Thyroid gland (tissue), 4 donors: ENCODE data around the gene EGLN2. TPM values are rescaled to one million over a fixed set of nuclear protein-coding genes. Genes with fewer than 3 reads are reported as not detected.

ENCODE experiments used
- DNase-seq, 2 donors: peaks; one replicate each; pipeline ENCODE4 v3.0.0-alpha.2; 2019
- H3K27ac ChIP-seq, 3 donors: fragments of 200-600 bp; sonication (generic); 1 replicate in 2 of 3; 2 replicates in 1 of 3; pipeline ENCODE4 v1.5.1; 2016 to 2019; ENCODE audit warnings: mild to moderate bottlenecking in 1 of 3, moderate library complexity in 1 of 3
- H3K27me3 ChIP-seq: fragments of 200-600 bp; sonication (generic); one replicate; pipeline ENCODE4 v1.5.1; 2019
- H3K36me3 ChIP-seq, 2 donors: fragments of 200-600 bp; sonication (generic); one replicate each; pipeline ENCODE4 v1.5.1; 2016 to 2019
- H3K4me1 ChIP-seq, 2 donors: fragments of 200-600 bp; sonication (generic); one replicate each; pipeline ENCODE4 v1.5.1; 2017 to 2019
- H3K4me3 ChIP-seq, 3 donors: fragments of 200-600 bp; sonication (generic); replicated peaks in 1 of 3; 1 replicate in 2 of 3; 2 replicates in 1 of 3; pipeline ENCODE4 v1.5.1; 2016; ENCODE audit warnings: mild to moderate bottlenecking in 1 of 3
- H3K9me3 ChIP-seq: fragments of 200-600 bp; sonication (generic); one replicate; pipeline ENCODE4 v1.5.1; 2017
- CTCF ChIP-seq, 6 experiments: fragments of 200-600 bp in 3 of 6; fragments of 450-650 bp in 3 of 6; sonication (generic) in 3 of 6; IDR thresholded peaks; one replicate each; pipeline ENCODE4 v1.5.1; 2016 to 2019; ENCODE audit warnings: antibody characterized with exemption in 6 of 6, mild to moderate bottlenecking in 2 of 6, inconsistent platforms in 1 of 6, moderate library complexity in 1 of 6
- POLR2A ChIP-seq, 2 donors: fragments of 450-650 bp; IDR thresholded peaks; one replicate each; pipeline ENCODE4 v1.6.1; 2017; ENCODE audit warnings: antibody characterized with exemption in 2 of 2, mild to moderate bottlenecking in 2 of 2, moderate library complexity in 1 of 2
- WGBS, 2 donors: methylation state at CpG; one replicate each; pipeline ENCODE4 v1.1.5; 2017; 5-methylcytosine and 5-hydroxymethylcytosine counted together
- intact Hi-C: fragments of 100-400 bp; cut with DNase I; formaldehyde crosslinking; loops from one replicate; pipeline ENCODE4 v1.15.1; 2023
- total RNA-seq, 4 donors: library from RNA; depleted of rRNA; stranded (reverse); fragments of >200 nt; gene quantifications; one replicate each; pipeline ENCODE4 v1.2.3, GENCODE V29; 2016

Gene EGLN2
- total RNA-seq, 4 donors from 2014 or later = 94.2 to 120 (median 105) TPM

DNA sequence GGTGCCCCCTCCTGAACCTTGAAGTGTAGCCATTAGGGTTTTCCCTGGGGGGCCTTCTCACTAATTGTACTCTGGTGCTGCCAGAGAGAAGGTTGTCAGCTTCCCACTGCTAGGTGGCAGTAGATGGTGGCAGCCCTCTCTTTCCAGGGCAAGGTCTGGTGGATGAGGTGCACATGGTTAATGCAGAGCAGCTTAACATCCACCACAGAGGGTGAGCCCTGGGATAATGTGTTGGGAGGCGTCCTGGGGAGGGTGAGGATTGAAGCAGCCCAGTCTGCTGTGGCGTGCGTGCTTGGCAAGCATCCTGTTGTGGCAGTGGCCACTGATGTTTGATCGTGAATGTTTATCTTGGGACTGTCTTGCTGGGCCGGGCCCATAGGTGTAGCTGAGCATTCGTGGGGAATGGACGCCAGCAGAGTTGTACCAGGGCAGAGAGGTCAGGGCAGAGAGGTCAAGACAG, 5.8 kb downstream of the EGLN2 start:
- no peaks in the 10 kb centered on the region for H3K27me3 ChIP-seq
- peak overlapping the region; percentile 37 to 85 (median 79) for H3K27ac ChIP-seq
- H3K9me3 ChIP-seq = no peaks in the 10 kb centered on the region
- H3K36me3 ChIP-seq = peaks cover 21 to 33% of the 10 kb centered on the region in 2 donors
- H3K4me1 ChIP-seq = peaks cover 58 to 93% of the 10 kb centered on the region in 2 donors
- no peak for DNase-seq
- no peak overlapping the region for H3K4me3 ChIP-seq
- no peak for TF ChIP-seq POLR2A (IDR thresholded peaks at IDR 0.05)
- no peak for TF ChIP-seq CTCF (IDR thresholded peaks at IDR 0.05)
- 32 to 44% methylated on average over 6 to 7 of the region's 7 CpGs for WGBS, 2 donors
- intact Hi-C loops = loop anchor here (5.0 kb wide), 1 partner anchor 53 kb away; the partner anchor contains the start of genes ACTMAP and SNRPA

GRCh38 chr19:40805258-40805868, 6.4 kb downstream of the EGLN2 start:
- Histone ChIP-seq H3K27me3 (no peaks in the 10 kb centered on the region), H3K9me3 (no peaks in the 10 kb centered on the region), H3K27ac (peak overlapping the region; percentile 57 to 85 (median 79)), H3K4me3 (no peak overlapping the region), H3K36me3 (peaks cover 21 to 31% of the 10 kb centered on the region in 2 donors), H3K4me1 (peaks cover 53 to 92% of the 10 kb centered on the region in 2 donors)
- TF ChIP-seq POLR2A (IDR thresholded peaks at IDR 0.05) (no peak), CTCF (IDR thresholded peaks at IDR 0.05) (no peak)
- intact Hi-C loops = no loop called here
- 67 to 80% methylated on average over 2 of the region's 2 CpGs for WGBS, 2 donors
- DNase-seq = peak; percentile 87

DNA sequence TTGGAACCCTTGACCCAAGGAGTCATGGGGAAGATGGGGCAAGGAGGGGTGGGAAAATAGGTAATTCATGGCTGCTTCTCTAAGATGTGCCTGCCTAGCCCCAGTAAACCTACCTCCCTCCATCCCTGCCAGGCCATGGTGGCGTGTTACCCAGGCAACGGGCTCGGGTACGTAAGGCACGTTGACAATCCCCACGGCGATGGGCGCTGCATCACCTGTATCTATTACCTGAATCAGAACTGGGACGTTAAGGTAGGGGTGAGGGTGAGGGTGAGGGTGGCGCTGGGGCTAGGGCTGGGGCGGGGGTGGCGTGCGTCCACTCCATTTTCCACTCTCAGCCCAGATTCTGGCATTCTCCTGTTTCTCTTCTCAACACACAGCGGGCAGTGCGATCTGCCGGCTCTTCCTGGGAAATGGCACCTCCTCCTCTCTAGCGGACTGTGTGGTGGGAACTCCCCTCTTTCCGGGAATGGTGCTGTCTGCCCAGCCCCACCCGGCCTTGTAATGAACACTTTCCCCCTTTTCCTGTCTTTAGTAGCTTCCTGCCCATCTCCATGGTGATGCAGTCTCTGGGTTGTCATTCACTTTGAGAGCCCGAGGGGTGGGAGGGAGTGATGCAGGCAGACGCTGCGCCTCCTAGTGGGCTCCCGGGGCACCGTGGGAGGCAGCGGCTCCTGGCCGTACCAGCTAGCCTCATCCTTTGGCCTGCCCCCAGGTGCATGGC, 7.6 kb downstream of the EGLN2 start:
- 49% methylated on average over 25 to 26 of the region's 26 CpGs for WGBS, 2 donors
- Histone ChIP-seq H3K4me3 (no peak overlapping the region), H3K36me3 (peaks cover 13 to 22% of the 10 kb centered on the region in 2 donors), H3K9me3 (no peaks in the 10 kb centered on the region), H3K27me3 (no peaks in the 10 kb centered on the region), H3K27ac (peak overlapping the region in 2 of 3 donors; percentile 79 to 85), H3K4me1 (peaks cover 47 to 90% of the 10 kb centered on the region in 2 donors)
- intact Hi-C loops = no loop called here
- TF ChIP-seq CTCF (IDR thresholded peaks at IDR 0.05) (peak in 5 of 6 experiments; percentile 33 to 56 (median 44)), POLR2A (IDR thresholded peaks at IDR 0.05) (no peak)
- peak; percentile 53 to 54 for DNase-seq

GRCh38 chr19:40807147-40808020, 8.4 kb downstream of the EGLN2 start:
- H3K36me3 ChIP-seq = peaks cover 13 to 22% of the 10 kb centered on the region in 2 donors
- peak; percentile 39 to 42 for DNase-seq

More at GRCh38 chr19:40807147-40808020, 8.4 kb downstream of the EGLN2 start:
- Histone ChIP-seq H3K4me3 (no peak overlapping the region), H3K27ac (peak overlapping the region in 1 of 3 donors; percentile 85), H3K27me3 (no peaks in the 10 kb centered on the region), H3K4me1 (peaks cover 48 to 90% of the 10 kb centered on the region in 2 donors), H3K9me3 (no peaks in the 10 kb centered on the region)
- intact Hi-C loops = no loop called here
- WGBS, 2 donors = 70 to 76% methylated on average over 16 to 17 of the region's 18 CpGs
- TF ChIP-seq POLR2A (IDR thresholded peaks at IDR 0.05) (no peak), CTCF (IDR thresholded peaks at IDR 0.05) (peak in 3 of 6 experiments; percentile 11 to 25 (median 23))
